Panc1 (cell line): ENCODE measurements around the gene MLF1. TPM values are rescaled to one million over a fixed set of nuclear protein-coding genes. Genes with fewer than 3 reads are reported as not detected.

ENCODE experiments used
- ATAC-seq: fragments of 200-7000 bp; cut with Tn5 transposase; 2 replicates; pipeline ENCODE4 v1.9.1; 2020; ENCODE audit warnings: mild to moderate bottlenecking, moderate library complexity
- BruUV-seq: library from RNA; stranded (reverse); fragments of 400-500 nt; replicated peaks from 2 replicates; lab custom pipeline; 2021; lab: Mats Ljungman, UMichigan
- CTCF ChIA-PET: fragments of 300-600 bp; sonication (Branson Sonifier 250); formaldehyde crosslinking; loops from one replicate; lab custom pipeline; 2022; ENCODE audit warnings: antibody characterized with exemption; lab: Charles Lee
- POLR2A ChIA-PET: fragments of 300-600 bp; sonication (Branson Sonifier 250); formaldehyde crosslinking; loops from one replicate; lab custom pipeline; 2022; ENCODE audit warnings: antibody characterized with exemption; lab: Charles Lee
- DNase-seq: peaks from one replicate; pipeline ENCODE4 v3.0.0-alpha.2; 2010; ENCODE audit warnings: low read depth, low spot score
- H3K27ac ChIP-seq: 2 replicates; pipeline ENCODE4 v1.5.1; 2011; ENCODE audit warnings: mild to moderate bottlenecking, low read length, inconsistent platforms
- H3K27me3 ChIP-seq: fragments of 200-500 bp; sonication (Bioruptor generic); 2 replicates; pipeline ENCODE4 v1.6.0; 2014; ENCODE audit warnings: low read length, inconsistent platforms; ENCODE audit not compliant: control insufficient read depth, insufficient read depth
- H3K36me3 ChIP-seq: fragments of 200-500 bp; sonication (Bioruptor generic); 2 replicates; pipeline ENCODE4 v1.5.1; 2014; ENCODE audit warnings: inconsistent platforms, mild to moderate bottlenecking, low read length, moderate library complexity; ENCODE audit not compliant: control insufficient read depth, insufficient read depth
- H3K4me1 ChIP-seq: 2 replicates; pipeline ENCODE4 v1.5.1; 2011; ENCODE audit warnings: inconsistent platforms, mild to moderate bottlenecking, low read length, moderate library complexity; ENCODE audit not compliant: control insufficient read depth, insufficient read depth
- H3K4me3 ChIP-seq, 2 experiments: 2 replicates each; pipeline ENCODE4 v1.5.1; 2011 to 2012; ENCODE audit warnings: low read depth in 2 of 2, low read length in 2 of 2, mild to moderate bottlenecking in 2 of 2, inconsistent platforms in 1 of 2, moderate library complexity in 1 of 2
- H3K9me3 ChIP-seq: fragments of 200-500 bp; sonication (Bioruptor generic); 2 replicates; pipeline ENCODE4 v1.5.1; 2014; ENCODE audit warnings: low read depth, mild to moderate bottlenecking, inconsistent platforms, low read length, moderate library complexity; ENCODE audit not compliant: control insufficient read depth, insufficient read depth
- in situ Hi-C: cut with HindIII; loops from 2 replicates; pipeline ENCODE4 v1.10.0; 2016; ENCODE audit warnings: low sequenced_read_pairs, low pct_unique_long_range_greater_than_20kb
- intact Hi-C: fragments of 100-400 bp; cut with micrococcal nuclease; formaldehyde crosslinking; loops from one replicate; pipeline ENCODE4 v1.10.0; 2022; ENCODE audit not compliant: unreplicated experiment
- total RNA-seq: library from RNA; stranded (reverse); gene quantifications from one replicate; pipeline ENCODE4 v1.2.1, GENCODE V29; 2021; ENCODE audit not compliant: unreplicated experiment
- TF ChIP-seq, protein P1 (sequence below): fragments of 450-650 bp; IDR thresholded peaks from 2 replicates; pipeline ENCODE4 v1.5.1; 2017; ENCODE audit warnings: mild to moderate bottlenecking
- TF ChIP-seq, protein P2 (sequence below), 2 experiments: IDR thresholded peaks; 2 replicates each; pipeline ENCODE4 v1.6.1; 2011 to 2012; ENCODE audit warnings: low read depth in 2 of 2, control low read depth in 1 of 2, low read length in 1 of 2, mild to moderate bottlenecking in 1 of 2, moderate library complexity in 1 of 2; ENCODE audit not compliant: insufficient read depth in 1 of 2

MLF1 gene
- total RNA-seq, 1 experiment from 2014 or later: 51.4 TPM

DNA sequence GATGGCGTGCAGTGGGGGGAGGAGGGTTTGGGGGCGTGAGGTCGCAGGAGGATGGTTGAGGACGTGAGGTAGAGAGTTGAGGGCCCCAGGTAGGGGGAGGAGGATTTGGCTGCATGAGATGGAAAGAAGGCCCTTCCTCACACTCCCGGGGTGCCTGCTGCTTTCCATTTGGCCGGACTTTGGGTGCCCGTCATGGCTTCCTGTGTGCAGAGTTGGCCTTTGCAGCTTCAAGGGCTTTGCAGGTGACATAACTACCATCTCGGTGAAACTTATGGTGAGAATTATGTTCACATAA lies 1.7 kb downstream of the MLF1 start:
- H3K4me1 ChIP-seq: peaks cover 9% of the 10 kb centered on the region
- TF ChIP-seq, protein P1, sequence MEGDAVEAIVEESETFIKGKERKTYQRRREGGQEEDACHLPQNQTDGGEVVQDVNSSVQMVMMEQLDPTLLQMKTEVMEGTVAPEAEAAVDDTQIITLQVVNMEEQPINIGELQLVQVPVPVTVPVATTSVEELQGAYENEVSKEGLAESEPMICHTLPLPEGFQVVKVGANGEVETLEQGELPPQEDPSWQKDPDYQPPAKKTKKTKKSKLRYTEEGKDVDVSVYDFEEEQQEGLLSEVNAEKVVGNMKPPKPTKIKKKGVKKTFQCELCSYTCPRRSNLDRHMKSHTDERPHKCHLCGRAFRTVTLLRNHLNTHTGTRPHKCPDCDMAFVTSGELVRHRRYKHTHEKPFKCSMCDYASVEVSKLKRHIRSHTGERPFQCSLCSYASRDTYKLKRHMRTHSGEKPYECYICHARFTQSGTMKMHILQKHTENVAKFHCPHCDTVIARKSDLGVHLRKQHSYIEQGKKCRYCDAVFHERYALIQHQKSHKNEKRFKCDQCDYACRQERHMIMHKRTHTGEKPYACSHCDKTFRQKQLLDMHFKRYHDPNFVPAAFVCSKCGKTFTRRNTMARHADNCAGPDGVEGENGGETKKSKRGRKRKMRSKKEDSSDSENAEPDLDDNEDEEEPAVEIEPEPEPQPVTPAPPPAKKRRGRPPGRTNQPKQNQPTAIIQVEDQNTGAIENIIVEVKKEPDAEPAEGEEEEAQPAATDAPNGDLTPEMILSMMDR: no peak
- TF ChIP-seq, protein P2, sequence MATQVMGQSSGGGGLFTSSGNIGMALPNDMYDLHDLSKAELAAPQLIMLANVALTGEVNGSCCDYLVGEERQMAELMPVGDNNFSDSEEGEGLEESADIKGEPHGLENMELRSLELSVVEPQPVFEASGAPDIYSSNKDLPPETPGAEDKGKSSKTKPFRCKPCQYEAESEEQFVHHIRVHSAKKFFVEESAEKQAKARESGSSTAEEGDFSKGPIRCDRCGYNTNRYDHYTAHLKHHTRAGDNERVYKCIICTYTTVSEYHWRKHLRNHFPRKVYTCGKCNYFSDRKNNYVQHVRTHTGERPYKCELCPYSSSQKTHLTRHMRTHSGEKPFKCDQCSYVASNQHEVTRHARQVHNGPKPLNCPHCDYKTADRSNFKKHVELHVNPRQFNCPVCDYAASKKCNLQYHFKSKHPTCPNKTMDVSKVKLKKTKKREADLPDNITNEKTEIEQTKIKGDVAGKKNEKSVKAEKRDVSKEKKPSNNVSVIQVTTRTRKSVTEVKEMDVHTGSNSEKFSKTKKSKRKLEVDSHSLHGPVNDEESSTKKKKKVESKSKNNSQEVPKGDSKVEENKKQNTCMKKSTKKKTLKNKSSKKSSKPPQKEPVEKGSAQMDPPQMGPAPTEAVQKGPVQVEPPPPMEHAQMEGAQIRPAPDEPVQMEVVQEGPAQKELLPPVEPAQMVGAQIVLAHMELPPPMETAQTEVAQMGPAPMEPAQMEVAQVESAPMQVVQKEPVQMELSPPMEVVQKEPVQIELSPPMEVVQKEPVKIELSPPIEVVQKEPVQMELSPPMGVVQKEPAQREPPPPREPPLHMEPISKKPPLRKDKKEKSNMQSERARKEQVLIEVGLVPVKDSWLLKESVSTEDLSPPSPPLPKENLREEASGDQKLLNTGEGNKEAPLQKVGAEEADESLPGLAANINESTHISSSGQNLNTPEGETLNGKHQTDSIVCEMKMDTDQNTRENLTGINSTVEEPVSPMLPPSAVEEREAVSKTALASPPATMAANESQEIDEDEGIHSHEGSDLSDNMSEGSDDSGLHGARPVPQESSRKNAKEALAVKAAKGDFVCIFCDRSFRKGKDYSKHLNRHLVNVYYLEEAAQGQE (IDR thresholded peaks at IDR 0.05; ENCODE audit: insufficient read depth in 1 of 2, low read depth in 2 of 2, low read length in 1 of 2): no peak
- ChIA-PET CTCF (no interaction called here), POLR2A (interaction anchor here (0.8 kb wide), 1 partner anchor 11 kb away, joined by 3 read pairs; no protein-coding TSS in a partner anchor)
- DNase-seq (no peak), ATAC-seq (no peak)
- no peaks in the 10 kb centered on the region for H3K9me3 ChIP-seq
- intact Hi-C loops (loop anchor here (10.0 kb wide), 1 partner anchor 72 kb away; the partner anchor contains the start of gene GFM1), in situ Hi-C loops (no loop called here)
- peak overlapping the region in 1 of 2 experiments; percentile 10; a peak in 1 of 4 replicates for H3K4me3 ChIP-seq
- no peaks in the 10 kb centered on the region for H3K27me3 ChIP-seq
- H3K36me3 ChIP-seq: no peaks in the 10 kb centered on the region
- no peak overlapping the region for H3K27ac ChIP-seq
- BruUV-seq: no TSS peak

DNA sequence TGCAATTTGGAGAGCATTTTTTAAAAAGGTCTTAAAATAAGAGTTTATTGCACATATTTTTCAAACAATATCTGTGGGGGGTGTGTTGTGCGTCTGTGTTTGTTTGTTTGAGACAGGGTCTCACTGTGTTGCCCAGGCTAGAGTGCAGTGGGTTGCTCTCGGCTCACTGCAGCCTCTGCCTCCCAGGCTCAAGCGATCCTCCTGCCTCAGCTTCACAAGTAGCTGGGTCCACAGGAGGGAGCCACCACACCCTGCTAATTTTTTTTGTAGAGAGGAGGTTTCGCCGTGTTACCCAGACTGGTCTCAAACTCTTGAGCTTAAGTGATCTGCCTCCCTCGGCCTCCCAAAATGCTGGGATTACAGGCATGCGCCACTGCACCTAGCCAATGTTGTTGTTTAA lies 2.7 kb downstream of the MLF1 start:
- Histone ChIP-seq H3K4me3 (no peak overlapping the region), H3K4me1 (peaks cover 9% of the 10 kb centered on the region), H3K36me3 (no peaks in the 10 kb centered on the region), H3K9me3 (no peaks in the 10 kb centered on the region), H3K27me3 (no peaks in the 10 kb centered on the region), H3K27ac (no peak overlapping the region)
- in situ Hi-C loops: no loop called here
- DNase-seq: no peak
- intact Hi-C loops: loop anchor here (10.0 kb wide), 1 partner anchor 71 kb away; the partner anchor contains the start of gene GFM1
- peak; percentile 24; the same call in 1 of the 2 replicates for ATAC-seq
- CTCF ChIA-PET: no interaction called here
- TF ChIP-seq, protein P1: peak; percentile 72
- TF ChIP-seq, protein P2 (IDR thresholded peaks at IDR 0.05; ENCODE audit: insufficient read depth in 1 of 2, low read depth in 2 of 2, low read length in 1 of 2): no peak
- no TSS peak for BruUV-seq
- POLR2A ChIA-PET: interaction anchor here (0.7 to 0.8 kb wide), 2 partner anchors 10 to 12 kb away, joined by 3 to 5 read pairs; no protein-coding TSS in a partner anchor
